H9 (cell line): Measurements from ENCODE around the gene RAB30. TPM values are rescaled to one million over a fixed set of nuclear protein-coding genes. Genes with fewer than 3 reads are reported as not detected.

Source experiments
- DNase-seq: peaks from one replicate; pipeline ENCODE4 v3.0.0-alpha.2; 2017
- H2AFZ ChIP-seq: one replicate; pipeline ENCODE4 v1.6.1; 2013; ENCODE audit warnings: mild to moderate bottlenecking, low read length, control low read depth, moderate library complexity
- H2AK5ac ChIP-seq: 2 replicates; pipeline ENCODE4 v1.6.1; 2013; ENCODE audit warnings: low read length, control low read depth, mixed read lengths; ENCODE audit not compliant: insufficient read length
- H2BK120ac ChIP-seq: one replicate; pipeline ENCODE4 v1.6.1; 2013; ENCODE audit warnings: low read depth, mild to moderate bottlenecking, low read length, control low read depth, inconsistent platforms; ENCODE audit not compliant: poor library complexity, severe bottlenecking
- H2BK12ac ChIP-seq: 2 replicates; pipeline ENCODE4 v1.6.1; 2013; ENCODE audit warnings: low read length, control low read depth, mixed read lengths, low read depth; ENCODE audit not compliant: insufficient read length
- H2BK15ac ChIP-seq: 2 replicates; pipeline ENCODE4 v1.6.1; 2013; ENCODE audit warnings: low read depth, low read length, control low read depth
- H2BK20ac ChIP-seq: one replicate; pipeline ENCODE4 v1.6.1; 2013; ENCODE audit warnings: low read depth, mild to moderate bottlenecking, low read length, control low read depth, inconsistent platforms; ENCODE audit not compliant: poor library complexity, severe bottlenecking
- H2BK5ac ChIP-seq: 2 replicates; pipeline ENCODE4 v1.6.1; 2013; ENCODE audit warnings: low read length, control low read depth, mixed read lengths; ENCODE audit not compliant: insufficient read length
- H3K14ac ChIP-seq: 2 replicates; pipeline ENCODE4 v1.6.1; 2013; ENCODE audit warnings: low read length, control low read depth; ENCODE audit not compliant: insufficient read depth
- H3K18ac ChIP-seq: 2 replicates; pipeline ENCODE4 v1.6.1; 2013; ENCODE audit warnings: low read depth, mild to moderate bottlenecking, mixed read lengths, low read length, control low read depth; ENCODE audit not compliant: insufficient read length
- H3K23ac ChIP-seq: 2 replicates; pipeline ENCODE4 v1.6.1; 2013; ENCODE audit warnings: low read length, control low read depth, mixed read lengths, low read depth; ENCODE audit not compliant: insufficient read length
- H3K23me2 ChIP-seq: 2 replicates; pipeline ENCODE4 v1.6.1; 2013; ENCODE audit warnings: low read depth, mild to moderate bottlenecking, mixed read lengths, low read length, control low read depth; ENCODE audit not compliant: insufficient read length, poor library complexity, severe bottlenecking
- H3K27ac ChIP-seq: 2 replicates; pipeline ENCODE4 v1.5.1; 2013; ENCODE audit warnings: low read length, control low read depth, mixed read lengths, low read depth; ENCODE audit not compliant: insufficient read length
- H3K27me3 ChIP-seq: 2 replicates; pipeline ENCODE4 v1.6.1; 2013; ENCODE audit warnings: low read length, control low read depth, inconsistent platforms; ENCODE audit not compliant: insufficient read depth
- H3K4ac ChIP-seq: 2 replicates; pipeline ENCODE4 v1.6.1; 2013; ENCODE audit warnings: low read depth, mild to moderate bottlenecking, control low read depth, inconsistent platforms, low read length, moderate library complexity
- H3K4me1 ChIP-seq: 2 replicates; pipeline ENCODE4 v1.6.1; 2013; ENCODE audit warnings: low read length, control low read depth, inconsistent platforms; ENCODE audit not compliant: insufficient read depth
- H3K4me2 ChIP-seq: 2 replicates; pipeline ENCODE4 v1.6.1; 2013; ENCODE audit warnings: low read length, control low read depth, mixed read lengths; ENCODE audit not compliant: insufficient read length, insufficient read depth
- H3K56ac ChIP-seq: 2 replicates; pipeline ENCODE4 v1.6.1; 2013; ENCODE audit warnings: low read depth, mild to moderate bottlenecking, mixed read lengths, low read length, control low read depth; ENCODE audit not compliant: insufficient read length
- H3K79me1 ChIP-seq: 2 replicates; pipeline ENCODE4 v1.6.1; 2013; ENCODE audit warnings: low read depth, mild to moderate bottlenecking, moderate library complexity, low read length, control low read depth, inconsistent platforms; ENCODE audit not compliant: insufficient read depth, poor library complexity, severe bottlenecking
- H3K79me2 ChIP-seq: 2 replicates; pipeline ENCODE4 v1.6.1; 2013; ENCODE audit warnings: low read length, control low read depth, inconsistent platforms; ENCODE audit not compliant: insufficient read depth
- H3K9ac ChIP-seq: 2 replicates; pipeline ENCODE4 v1.6.1; 2013; ENCODE audit warnings: low read length, control low read depth, mixed read lengths; ENCODE audit not compliant: insufficient read length; ENCODE audit errors: extremely low read depth
- H3K9me3 ChIP-seq: one replicate; pipeline ENCODE4 v1.6.1; 2013; ENCODE audit warnings: low read depth, low read length, inconsistent platforms; ENCODE audit not compliant: control insufficient read depth
- H3T11ph ChIP-seq: one replicate; pipeline ENCODE4 v1.6.1; 2013; ENCODE audit warnings: mild to moderate bottlenecking, low read length, control low read depth, inconsistent platforms
- H4K20me1 ChIP-seq: one replicate; pipeline ENCODE4 v1.6.1; 2013; ENCODE audit not compliant: control insufficient read depth, insufficient read length, insufficient read depth
- H4K5ac ChIP-seq: 2 replicates; pipeline ENCODE4 v1.6.1; 2013; ENCODE audit warnings: low read depth, mild to moderate bottlenecking, mixed read lengths, low read length, control low read depth; ENCODE audit not compliant: insufficient read length
- H4K8ac ChIP-seq: replicated peaks from 2 replicates; pipeline ENCODE4 v1.6.1; 2013; ENCODE audit warnings: low read length, control low read depth, mixed read lengths, low read depth; ENCODE audit not compliant: insufficient read length
- H4K91ac ChIP-seq: 2 replicates; pipeline ENCODE4 v1.6.1; 2013; ENCODE audit warnings: low read depth, mild to moderate bottlenecking, moderate library complexity, mixed read lengths, low read length, control low read depth; ENCODE audit not compliant: insufficient read length
- H3K27ac Mint-ChIP-seq, 3 experiments: 2 replicates in 2 of 3; 3 replicates in 1 of 3; pipeline ENCODE4 v1.8.0; 2020 to 2021; ENCODE audit warnings: mixed read lengths in 3 of 3, mild to moderate bottlenecking in 1 of 3, moderate library complexity in 1 of 3
- H3K27me3 Mint-ChIP-seq: 2 replicates; pipeline ENCODE4 v1.8.0; 2021; ENCODE audit warnings: low read depth, mild to moderate bottlenecking, moderate library complexity, mixed read lengths
- H3K36me3 Mint-ChIP-seq, 3 experiments: 2 replicates in 2 of 3; 3 replicates in 1 of 3; pipeline ENCODE4 v1.8.0; 2020 to 2021; ENCODE audit warnings: low read depth in 3 of 3, mixed read lengths in 3 of 3; ENCODE audit not compliant: insufficient read depth in 1 of 3
- H3K4me1 Mint-ChIP-seq, 2 experiments: 2 replicates each; pipeline ENCODE4 v1.8.0; 2020; ENCODE audit warnings: mixed read lengths in 2 of 2
- H3K4me3 Mint-ChIP-seq, 2 experiments: 2 replicates in 1 of 2; 3 replicates in 1 of 2; pipeline ENCODE4 v1.8.0; 2020 to 2021; ENCODE audit warnings: mild to moderate bottlenecking in 2 of 2, mixed read lengths in 2 of 2, moderate library complexity in 1 of 2
- H3K9me3 Mint-ChIP-seq, 2 experiments: 2 replicates in 1 of 2; 3 replicates in 1 of 2; pipeline ENCODE4 v1.8.0; 2020; ENCODE audit warnings: mild to moderate bottlenecking in 2 of 2, mixed read lengths in 2 of 2, moderate library complexity in 1 of 2
- CTCF ChIP-seq: fragments of 200-600 bp; sonication (generic); conservative IDR thresholded peaks from 3 replicates; pipeline ENCODE4 v1.8.0; 2021; ENCODE audit warnings: antibody characterized with exemption, mild to moderate bottlenecking
- WGBS: extraction: QIAGEN DNeasy Blood & Tissue Kit; methylation state at CpG from one replicate; pipeline ENCODE4 v1.1.7; 2013; ENCODE audit warnings: missing lambda C conversion rate, low lambda C conversion rate, mixed read lengths; ENCODE audit not compliant: insufficient read length; ENCODE audit errors: extremely low coverage; 5-methylcytosine and 5-hydroxymethylcytosine counted together
- total RNA-seq: library from RNA; stranded (reverse); gene quantifications from 2 replicates; pipeline ENCODE4 v1.2.1, GENCODE V29; 2021

Gene RAB30
- total RNA-seq, 1 experiment from 2014 or later = 4.8 TPM

GRCh38 chr11:83026229-83026628, 45.5 kb downstream of the RAB30 start:
- H3K27me3 ChIP-seq = no peaks in the 10 kb centered on the region
- no peak overlapping the region for H2BK120ac ChIP-seq
- H2AK5ac ChIP-seq = no peak overlapping the region
- no peak overlapping the region for H3K23ac ChIP-seq
- no peak overlapping the region for H2BK15ac ChIP-seq
- H3K9ac ChIP-seq = no peak overlapping the region
- no peak overlapping the region for H3K4ac ChIP-seq
- H3K4me2 ChIP-seq = no peak overlapping the region
- H3K23me2 ChIP-seq = no peaks in the 10 kb centered on the region
- no peak overlapping the region for H3K56ac ChIP-seq
- no peak overlapping the region for H3T11ph ChIP-seq
- no peak overlapping the region for H2BK5ac ChIP-seq
- H3K27ac Mint-ChIP-seq = no peak overlapping the region
- no peak overlapping the region for H3K4me3 Mint-ChIP-seq
- no peaks in the 10 kb centered on the region for H3K9me3 ChIP-seq
- no peak overlapping the region for H3K18ac ChIP-seq
- no peak overlapping the region for H4K91ac ChIP-seq
- no peak overlapping the region for H2AFZ ChIP-seq
- DNase-seq = no peak
- no peak overlapping the region for H4K8ac ChIP-seq
- no peaks in the 10 kb centered on the region for H4K20me1 ChIP-seq
- no peaks in the 10 kb centered on the region for H3K36me3 Mint-ChIP-seq
- no peak overlapping the region for H4K5ac ChIP-seq
- no peaks in the 10 kb centered on the region for H3K9me3 Mint-ChIP-seq
- peaks cover 3% of the 10 kb centered on the region for H3K79me1 ChIP-seq
- peaks cover 26 to 31% of the 10 kb centered on the region in 2 experiments for H3K4me1 Mint-ChIP-seq
- H3K14ac ChIP-seq = no peak overlapping the region
- H2BK20ac ChIP-seq = no peak overlapping the region
- H2BK12ac ChIP-seq = no peak overlapping the region
- WGBS = no CpG with 5 or more reads among the region's 4 CpGs
- H3K27ac ChIP-seq = no peak overlapping the region
- no peaks in the 10 kb centered on the region for H3K79me2 ChIP-seq
- TF ChIP-seq CTCF = no peak
- H3K4me1 ChIP-seq = peaks cover 6% of the 10 kb centered on the region; the same call in 1 of the 2 replicates
- no peaks in the 10 kb centered on the region for H3K27me3 Mint-ChIP-seq
